ENCODE data around the gene CFB. TPM values are rescaled to one million over a fixed set of nuclear protein-coding genes. Genes with fewer than 3 reads are reported as not detected.

CFB gene
- total RNA-seq, 1 experiment from 2014 or later: 0.31 TPM

DNA sequence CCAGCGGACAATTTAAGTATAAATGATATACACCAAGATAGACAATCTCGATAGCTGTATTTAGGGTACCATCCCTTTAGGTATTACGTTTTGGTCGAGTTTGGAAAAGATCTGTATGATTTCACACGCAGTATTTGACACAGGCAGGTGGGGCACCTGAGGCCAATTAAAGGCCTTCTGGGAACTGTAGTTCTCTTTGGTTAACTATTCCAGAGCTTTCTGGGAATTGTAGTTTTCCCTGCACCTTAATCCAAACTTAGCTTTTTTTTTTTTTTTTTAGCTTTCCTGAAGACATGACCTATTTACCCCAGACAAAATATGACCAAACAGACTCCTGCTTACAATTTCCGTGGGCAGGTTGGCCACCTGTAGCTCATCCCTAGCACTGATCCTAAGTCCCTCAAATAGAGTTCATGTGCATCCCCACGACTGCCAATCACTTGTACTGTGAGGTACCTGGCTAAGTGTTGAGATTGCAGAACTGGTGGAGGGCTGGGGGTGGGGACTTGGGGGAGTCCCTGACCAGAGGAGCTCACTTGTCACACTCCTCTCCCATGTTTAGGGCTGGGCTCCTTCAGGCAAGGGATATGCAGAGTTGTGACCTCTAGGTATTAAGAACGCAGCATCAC lies 47.4 kb upstream of the CFB start:
- Histone ChIP-seq H2AK5ac (ENCODE audit: insufficient read length, low read length) (no peak overlapping the region), H3K4ac (ENCODE audit: low read depth, low read length) (no peak overlapping the region), H3K23ac (ENCODE audit: insufficient read length, low read depth, low read length) (no peak overlapping the region), H3K4me1 (ENCODE audit: insufficient read depth, low read length) (no peaks in the 10 kb centered on the region; the same call in 1 of the 2 replicates), H2BK12ac (ENCODE audit: insufficient read length, low read depth, low read length) (no peak overlapping the region), H3K56ac (ENCODE audit: insufficient read length, low read depth, low read length) (no peak overlapping the region), H3T11ph (ENCODE audit: low read length) (no peak overlapping the region), H3K23me2 (ENCODE audit: insufficient read length, low read depth, low read length, poor library complexity, severe bottlenecking) (peaks cover 11% of the 10 kb centered on the region), H4K8ac (replicated peaks; ENCODE audit: insufficient read length, low read depth, low read length) (no peak overlapping the region), H3K79me1 (ENCODE audit: insufficient read depth, low read depth, low read length, poor library complexity, severe bottlenecking) (no peaks in the 10 kb centered on the region), H2BK20ac (ENCODE audit: low read depth, low read length, poor library complexity, severe bottlenecking) (no peak overlapping the region), H4K91ac (ENCODE audit: insufficient read length, low read depth, low read length) (no peak overlapping the region), H2BK120ac (ENCODE audit: low read depth, low read length, poor library complexity, severe bottlenecking) (no peak overlapping the region), H2BK15ac (ENCODE audit: low read depth, low read length) (no peak overlapping the region), H3K9ac (ENCODE audit: extremely low read depth, insufficient read length, low read length) (peak overlapping the region; percentile 59), H2BK5ac (ENCODE audit: insufficient read length, low read length) (no peak overlapping the region), H3K18ac (ENCODE audit: insufficient read length, low read depth, low read length) (no peak overlapping the region), H2AFZ (ENCODE audit: low read length) (no peak overlapping the region), H4K20me1 (ENCODE audit: control insufficient read depth, insufficient read depth, insufficient read length) (no peaks in the 10 kb centered on the region), H3K79me2 (ENCODE audit: insufficient read depth, low read length) (no peaks in the 10 kb centered on the region; the same call in 1 of the 2 replicates), H3K27me3 (ENCODE audit: insufficient read depth, low read length) (no peaks in the 10 kb centered on the region), H3K4me2 (ENCODE audit: insufficient read depth, insufficient read length, low read length) (peak overlapping the region; percentile 97), H3K27ac (ENCODE audit: insufficient read length, low read depth, low read length) (no peak overlapping the region), H3K9me3 (ENCODE audit: control insufficient read depth, low read depth, low read length) (no peaks in the 10 kb centered on the region), H4K5ac (ENCODE audit: insufficient read length, low read depth, low read length) (no peak overlapping the region), H3K14ac (ENCODE audit: insufficient read depth, low read length) (no peak overlapping the region)
- peak; percentile 54 for DNase-seq
- Mint-ChIP-seq H3K27ac (peak overlapping the region; percentile 83 to 96 (median 95); a peak in 6 of 7 replicates), H3K4me3 (peak overlapping the region; percentile 92 to 99), H3K36me3 (ENCODE audit: insufficient read depth in 1 of 3, low read depth in 3 of 3) (peaks cover 21 to 41% (median 39%) of the 10 kb centered on the region in 3 experiments), H3K4me1 (peaks cover 22 to 36% of the 10 kb centered on the region in 2 experiments), H3K9me3 (no peaks in the 10 kb centered on the region; a peak in 1 of 5 replicates), H3K27me3 (ENCODE audit: low read depth) (no peaks in the 10 kb centered on the region)
- TF ChIP-seq CTCF (conservative IDR thresholded peaks at IDR 0.05): no peak; the same call in 1 of the 3 replicates
- WGBS (ENCODE audit: extremely low coverage, insufficient read length, low lambda C conversion rate): no CpG with 5 or more reads among the region's 8 CpGs
